ENCODE measurements around the gene IL17REL.

Gene IL17REL

DNA sequence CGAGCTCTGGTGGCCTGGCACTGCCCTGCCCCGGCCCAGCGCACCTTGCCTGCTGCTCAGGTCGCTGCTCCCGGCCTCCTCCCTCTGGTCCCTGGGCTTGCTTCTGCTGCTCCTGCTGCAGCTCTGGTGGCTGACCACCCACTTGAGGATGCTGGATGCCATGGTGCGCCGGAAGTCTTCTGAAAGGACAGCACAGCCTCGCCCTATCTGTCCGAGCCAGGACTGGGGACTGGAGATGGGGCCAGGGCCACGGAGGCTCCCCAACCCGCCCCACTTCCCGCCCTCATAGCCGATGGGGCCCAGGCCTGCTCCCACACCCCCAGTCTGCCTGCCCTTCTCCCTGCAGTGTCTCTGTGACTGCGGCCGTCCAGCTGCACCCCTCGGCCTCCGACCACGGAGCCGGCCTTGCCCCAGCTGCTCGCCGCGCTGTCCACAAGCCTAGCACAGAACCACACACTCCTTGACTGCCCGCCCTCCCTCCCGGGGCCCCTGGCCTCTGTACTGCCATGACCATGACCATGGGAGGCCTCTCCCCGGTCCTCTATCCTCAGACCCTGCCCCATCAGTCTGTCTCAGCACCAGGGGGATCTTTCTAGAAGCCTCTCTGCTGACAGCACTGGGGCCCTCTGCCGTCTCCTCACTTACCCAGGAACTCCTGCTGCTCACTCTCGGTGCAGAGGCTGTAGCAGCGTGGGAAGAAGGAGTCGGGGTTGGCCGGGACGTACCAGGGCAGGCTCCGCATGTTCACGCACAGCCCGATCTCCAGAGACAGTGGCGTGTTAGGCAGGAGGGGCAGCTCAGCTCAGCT lies 32.9 kb upstream of the IL17REL start:
- no peak for DNase-seq

DNA sequence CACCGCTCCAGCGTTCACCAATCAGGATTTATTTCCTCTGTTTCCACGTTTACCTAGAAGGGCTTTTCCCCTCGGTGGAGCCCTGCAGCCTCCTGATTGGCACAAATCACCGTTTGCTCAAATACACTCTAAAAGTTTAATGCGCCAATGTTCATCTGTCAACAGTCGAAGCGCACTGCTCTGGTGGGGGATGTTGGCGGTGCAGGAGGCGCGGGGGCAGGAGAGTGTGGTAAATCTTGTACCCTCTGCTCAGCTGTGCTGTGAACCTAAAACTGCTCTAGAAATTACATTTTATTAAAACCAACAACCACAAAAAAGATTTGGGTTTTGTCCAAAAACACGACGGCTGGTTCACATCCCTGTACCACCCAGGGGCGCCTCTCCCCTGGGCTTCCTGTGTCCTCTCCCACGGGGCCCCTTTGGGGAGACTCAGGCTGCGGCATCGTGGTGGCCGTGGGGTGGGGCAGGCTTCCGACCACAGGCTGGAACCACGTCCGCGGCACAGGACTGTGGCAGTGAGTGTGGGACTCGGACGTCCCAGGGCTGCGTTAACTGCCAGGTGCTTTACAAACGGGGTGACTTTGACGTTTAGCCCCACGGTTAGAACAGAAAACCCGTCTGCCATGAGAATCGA lies 32.0 kb upstream of the IL17REL start:
- DNase-seq = no peak

DNA sequence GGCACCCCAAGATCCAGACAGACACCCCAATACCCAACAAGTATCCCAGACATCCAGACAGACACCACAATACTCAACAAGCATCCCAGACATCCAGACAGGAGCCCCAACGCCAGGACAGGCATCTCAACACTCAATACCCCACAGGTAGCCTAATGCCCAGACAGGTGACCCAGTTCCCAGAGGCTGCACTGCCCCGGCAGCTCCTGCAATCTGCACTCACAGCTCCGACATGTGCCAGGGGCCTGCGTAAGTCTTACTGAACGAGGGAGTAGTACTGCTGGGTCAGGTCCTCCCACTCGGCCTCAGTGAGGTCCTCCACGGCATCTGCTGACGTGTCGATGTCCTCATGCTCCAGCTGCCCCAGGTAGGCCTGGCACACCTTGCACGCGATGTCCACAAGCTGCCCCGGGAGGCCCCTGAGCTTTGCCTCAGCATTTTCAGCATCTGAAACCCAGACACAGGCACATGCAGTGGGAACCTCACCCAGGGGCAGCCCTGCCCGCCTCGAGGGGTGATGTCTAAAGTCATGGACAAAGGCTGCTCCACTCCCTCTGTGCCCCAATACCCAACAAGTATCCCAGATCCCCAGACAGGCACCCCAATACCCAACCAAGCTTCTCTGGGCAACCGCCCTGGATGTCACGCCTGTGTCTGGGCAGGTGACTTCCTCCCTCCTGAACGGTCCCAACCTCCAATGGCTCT lies 28.9 kb upstream of the IL17REL start:
- DNase-seq = no peak

DNA sequence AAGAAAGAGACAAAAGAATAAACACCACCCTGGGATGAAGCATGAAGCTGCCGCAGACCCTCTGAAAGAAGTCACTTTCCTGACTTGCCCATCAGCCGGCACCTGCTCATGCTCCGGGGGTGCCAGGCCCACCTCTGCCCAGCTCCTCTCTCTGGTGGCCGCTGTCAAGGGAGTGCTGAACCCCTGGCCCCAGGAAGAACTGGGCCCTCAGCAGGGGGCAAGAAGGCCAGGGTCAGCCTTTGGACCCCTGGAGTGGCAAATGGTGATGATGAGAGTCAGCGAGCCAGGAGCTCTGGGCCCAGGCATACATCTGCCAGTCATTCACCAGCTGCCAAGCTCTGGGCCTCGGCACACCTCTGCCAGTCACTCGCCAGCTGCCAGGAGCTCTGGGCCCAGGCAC lies 28.2 kb upstream of the IL17REL start:
- DNase-seq = no peak

DNA sequence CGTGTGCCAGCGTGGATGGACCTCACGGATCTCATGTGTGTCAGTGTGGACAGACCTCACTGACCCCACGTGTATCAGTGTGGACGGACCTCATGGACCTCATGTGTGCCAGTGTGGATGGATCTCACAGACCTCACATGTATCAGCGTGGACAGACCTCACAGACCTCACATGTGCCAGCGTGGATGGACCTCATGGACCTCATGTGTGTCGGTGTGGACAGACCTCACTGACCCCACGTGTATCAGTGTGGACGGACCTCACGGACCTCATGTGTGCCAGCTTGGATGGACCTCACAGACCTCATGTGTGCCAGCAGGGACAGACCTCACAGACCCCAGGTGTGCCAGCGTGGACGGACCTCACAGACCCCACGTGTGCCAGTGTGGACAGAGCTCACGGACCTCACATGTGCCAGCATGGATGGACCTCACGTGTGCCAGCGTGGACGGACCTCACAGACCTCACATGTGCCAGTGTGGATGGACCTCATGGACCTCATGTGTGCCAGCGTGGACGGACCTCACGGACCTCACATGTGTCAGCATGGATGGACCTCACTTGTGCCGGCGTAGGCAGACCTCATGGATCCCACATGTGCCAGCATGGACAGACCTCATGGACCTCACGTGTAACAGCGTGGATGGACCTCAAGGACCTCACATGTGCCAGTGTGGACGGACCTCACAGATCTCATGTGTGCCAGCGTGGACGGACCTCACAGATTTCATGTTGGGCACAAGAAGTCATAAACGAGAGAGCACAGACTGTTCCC lies 27.3 kb upstream of the IL17REL start:
- DNase-seq = no peak

DNA sequence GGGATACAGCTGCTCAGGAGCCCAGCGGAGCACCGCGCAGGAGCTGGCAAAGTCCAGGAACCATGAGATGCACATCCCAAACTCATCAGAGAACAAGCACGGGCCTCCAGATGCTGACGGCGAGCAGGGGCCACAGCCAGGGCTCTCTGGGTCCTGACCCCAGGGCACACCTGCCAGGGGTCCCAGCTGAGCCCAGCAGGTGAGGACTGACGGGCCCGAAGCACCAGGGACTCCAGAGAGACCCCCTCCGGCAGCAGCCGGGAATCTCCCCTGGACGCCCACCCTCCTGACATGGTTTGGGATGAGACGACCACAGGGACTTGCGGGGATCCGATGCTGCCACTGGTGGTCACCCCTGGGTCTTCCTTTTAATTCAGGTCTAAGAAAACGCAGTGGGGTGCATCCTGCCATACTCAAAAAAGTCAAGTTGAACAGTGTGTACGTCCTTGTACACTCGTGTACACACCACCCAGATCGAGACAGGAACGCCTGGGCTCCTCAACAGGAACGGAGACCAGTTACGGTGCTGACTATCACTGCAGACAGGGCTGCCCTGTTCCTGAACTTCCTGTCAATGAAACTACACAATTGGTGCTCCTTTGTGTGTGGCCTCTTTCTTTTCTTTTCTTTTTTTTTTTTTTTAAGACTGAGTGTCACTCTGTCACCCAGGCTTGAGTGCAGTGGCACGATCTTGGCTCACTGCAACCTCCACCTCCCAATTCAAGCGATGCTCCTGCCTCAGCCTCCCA lies 23.6 kb upstream of the IL17REL start:
- DNase-seq = no peak

DNA sequence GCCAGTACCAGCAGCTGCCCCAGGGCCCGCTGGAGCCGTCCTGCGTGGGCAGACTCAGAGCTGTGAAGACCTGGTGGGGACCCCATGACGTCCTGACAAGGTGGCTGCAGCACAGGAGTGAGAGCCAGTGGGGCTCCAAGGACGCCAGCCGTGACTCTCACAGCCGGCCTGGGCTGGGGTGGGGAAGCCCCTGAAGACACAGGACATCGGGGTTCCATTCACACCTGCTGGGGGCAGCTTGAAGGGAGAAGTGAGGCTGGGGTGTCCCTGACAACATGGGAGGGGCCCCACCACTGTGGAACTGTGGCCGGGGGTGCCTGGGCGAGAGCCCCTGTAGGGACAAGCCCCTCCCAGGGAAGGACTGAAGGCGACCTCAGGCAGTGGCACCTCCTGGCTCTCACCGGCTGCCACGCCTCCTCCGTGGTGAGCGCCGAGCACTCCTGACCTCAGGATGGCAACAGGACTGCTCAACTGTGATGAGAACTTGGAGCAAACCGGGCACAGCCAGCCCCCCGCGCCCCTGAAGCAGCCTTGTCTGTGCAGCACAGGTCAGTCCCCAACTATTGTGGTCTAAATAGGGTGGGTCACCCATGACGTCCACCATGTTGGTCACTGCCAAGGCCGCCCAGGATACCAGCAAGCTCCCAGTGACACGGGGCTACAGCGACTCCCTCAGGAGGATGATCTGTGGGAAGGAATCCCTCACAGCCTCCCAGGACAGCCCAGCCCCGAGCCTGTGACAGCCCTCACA lies 22.7 kb upstream of the IL17REL start:
- DNase-seq = no peak

DNA sequence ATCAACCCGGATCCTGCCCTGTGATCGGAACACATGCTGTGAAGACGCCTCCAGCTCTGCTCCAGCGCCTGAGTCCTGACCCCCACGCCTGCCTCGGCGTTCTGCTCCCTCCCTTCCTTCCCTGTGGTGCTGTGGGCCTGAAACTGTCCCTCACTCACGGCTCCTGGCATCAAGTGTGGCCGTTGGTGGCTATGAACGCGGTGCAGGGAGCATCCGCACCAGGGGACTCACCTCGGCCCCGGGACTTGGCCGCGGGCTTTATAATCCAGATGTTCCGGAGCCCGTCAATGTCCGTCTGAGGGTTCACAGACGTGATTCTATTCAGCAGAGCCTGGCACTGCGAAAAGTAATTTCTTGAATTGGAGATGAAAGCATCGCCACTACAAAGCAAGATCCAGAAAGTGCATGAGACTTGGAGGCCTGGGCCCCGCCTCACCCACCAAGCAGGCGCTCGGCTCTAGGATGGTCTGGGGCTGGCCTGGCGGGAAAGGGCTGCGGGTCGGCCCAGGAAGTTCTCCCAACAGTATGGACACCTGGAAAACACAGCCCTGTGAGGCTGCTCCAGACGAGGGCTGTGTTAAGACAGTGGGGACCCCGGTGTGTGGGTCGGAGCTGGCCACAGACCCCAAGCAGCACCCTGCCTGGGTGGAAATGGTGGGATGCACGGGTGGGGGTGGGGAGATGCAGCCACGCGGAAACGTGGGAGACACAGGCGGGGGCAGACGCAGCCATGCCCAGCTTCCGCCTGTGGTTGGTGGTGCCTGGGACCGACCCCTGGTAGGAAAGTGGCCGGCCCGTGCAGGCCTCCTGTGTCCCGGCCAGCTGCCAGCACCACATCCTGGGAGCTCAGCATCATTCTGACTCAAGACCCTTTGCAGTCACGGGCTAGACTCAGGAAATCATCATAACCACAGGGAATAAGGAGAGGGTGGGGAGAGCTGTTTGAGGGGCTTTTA lies 21.8 kb upstream of the IL17REL start:
- DNase-seq = no peak

DNA sequence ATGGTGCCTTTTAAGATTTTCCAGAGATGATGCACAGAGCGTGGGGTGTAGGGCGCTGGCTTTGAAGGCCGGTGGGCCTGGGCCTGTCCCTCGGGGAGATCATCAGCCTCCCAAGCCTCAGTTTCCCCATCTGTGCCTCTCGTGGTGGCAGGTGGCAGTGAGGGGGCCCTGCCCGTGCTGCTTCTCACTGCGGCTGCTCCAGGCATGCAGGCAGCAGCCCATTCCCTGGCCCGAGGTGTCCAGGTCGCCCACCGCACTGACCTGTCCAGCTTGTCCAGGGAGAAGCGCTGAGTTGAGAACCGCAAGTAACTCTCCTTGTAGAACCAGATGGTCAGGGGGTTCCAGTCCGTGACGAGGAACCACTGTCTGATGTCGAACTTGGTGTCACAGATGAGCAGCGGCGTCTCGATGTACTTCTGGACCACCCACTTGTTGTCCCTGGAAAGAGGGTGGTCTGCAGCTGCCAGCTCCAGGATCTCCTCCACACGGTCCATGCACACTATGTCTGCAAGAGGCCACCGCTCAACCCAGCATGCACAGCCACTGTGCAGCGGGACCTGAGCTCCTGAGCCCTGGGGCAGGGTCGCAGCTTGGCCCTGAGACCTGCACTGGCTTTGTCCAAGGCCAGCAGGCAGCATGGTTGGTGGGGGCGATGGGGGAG lies 20.5 kb upstream of the IL17REL start:
- DNase-seq = no peak

DNA sequence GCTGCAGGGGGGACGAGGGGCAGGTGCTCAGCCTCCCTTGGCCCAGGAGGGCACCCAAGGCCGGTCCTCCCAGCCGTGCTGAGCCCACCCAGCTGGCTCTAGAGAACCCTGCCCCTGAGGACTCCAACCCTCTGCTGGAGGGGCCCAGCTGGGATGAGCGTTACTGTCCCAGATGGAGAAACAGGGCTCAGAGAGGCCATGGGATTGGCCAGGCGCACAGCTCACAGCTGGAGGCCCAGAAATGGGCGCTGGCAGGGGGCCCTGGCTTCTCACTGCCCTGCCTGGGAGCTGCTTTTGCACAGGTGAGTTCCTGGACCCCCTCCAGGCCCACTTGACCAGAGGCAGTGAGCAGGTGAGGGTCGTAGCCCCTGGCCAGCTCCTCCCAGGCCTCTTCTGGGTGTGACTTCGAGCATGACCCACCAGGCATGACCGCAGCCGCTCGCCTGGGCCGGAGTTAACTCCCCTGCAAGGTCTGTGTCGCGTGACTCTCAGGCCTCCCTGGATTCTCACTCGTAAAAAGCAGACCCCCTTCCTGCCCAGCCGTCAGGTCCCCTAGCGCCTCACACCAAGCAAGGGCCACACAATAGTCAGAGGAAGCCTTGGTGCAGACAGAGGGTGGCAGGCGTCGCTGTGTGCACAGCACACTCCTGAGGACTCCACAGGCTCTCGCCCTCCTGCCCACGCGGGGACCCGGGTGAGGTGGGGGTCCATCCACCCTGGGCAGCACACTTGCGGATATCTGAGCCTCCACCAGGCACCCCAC lies 19.7 kb upstream of the IL17REL start:
- no peak for DNase-seq

DNA sequence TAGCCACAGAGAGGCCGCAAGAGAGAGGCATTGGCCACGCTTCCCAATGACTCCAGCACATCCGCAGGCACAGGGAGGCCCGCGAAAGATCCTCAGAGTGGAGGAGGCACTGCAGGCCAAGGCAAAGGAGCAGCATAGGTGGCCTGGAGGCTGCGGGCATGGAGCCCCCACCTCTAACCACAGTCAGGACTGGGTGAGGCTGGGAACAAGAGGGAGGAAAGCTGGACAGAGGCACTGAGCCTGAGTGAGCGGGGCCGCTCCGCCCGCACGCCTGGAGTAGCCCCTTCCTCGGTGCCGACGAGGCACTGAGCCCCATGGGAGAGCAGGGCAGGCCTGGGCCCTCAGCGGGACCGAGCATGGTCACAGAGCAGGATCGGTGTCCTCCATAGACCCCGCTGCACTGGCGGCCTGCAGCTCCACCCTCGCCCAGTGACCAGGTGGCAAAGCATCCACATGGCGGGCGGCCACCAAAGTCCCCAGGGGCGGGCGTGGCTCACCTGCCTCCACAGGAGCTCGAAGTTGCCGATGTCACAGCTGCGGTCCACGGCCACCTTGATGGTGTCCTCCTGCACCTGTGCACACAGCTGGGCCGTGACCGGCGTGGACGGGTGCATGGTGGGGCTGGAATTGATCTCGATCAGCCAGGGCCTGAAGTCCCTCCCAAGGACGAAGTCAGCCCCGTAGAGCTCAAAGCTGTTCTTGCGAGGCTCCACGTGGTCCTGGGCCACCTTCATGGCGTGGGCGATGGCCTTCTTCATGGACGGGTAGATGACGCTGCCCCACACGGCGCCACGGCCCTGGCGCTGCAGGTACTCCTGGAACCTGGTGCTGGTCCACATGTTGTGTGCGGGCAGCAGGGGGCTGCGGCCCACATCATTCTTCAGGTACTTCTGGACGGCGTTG lies 18.9 kb upstream of the IL17REL start:
- no peak for DNase-seq

DNA sequence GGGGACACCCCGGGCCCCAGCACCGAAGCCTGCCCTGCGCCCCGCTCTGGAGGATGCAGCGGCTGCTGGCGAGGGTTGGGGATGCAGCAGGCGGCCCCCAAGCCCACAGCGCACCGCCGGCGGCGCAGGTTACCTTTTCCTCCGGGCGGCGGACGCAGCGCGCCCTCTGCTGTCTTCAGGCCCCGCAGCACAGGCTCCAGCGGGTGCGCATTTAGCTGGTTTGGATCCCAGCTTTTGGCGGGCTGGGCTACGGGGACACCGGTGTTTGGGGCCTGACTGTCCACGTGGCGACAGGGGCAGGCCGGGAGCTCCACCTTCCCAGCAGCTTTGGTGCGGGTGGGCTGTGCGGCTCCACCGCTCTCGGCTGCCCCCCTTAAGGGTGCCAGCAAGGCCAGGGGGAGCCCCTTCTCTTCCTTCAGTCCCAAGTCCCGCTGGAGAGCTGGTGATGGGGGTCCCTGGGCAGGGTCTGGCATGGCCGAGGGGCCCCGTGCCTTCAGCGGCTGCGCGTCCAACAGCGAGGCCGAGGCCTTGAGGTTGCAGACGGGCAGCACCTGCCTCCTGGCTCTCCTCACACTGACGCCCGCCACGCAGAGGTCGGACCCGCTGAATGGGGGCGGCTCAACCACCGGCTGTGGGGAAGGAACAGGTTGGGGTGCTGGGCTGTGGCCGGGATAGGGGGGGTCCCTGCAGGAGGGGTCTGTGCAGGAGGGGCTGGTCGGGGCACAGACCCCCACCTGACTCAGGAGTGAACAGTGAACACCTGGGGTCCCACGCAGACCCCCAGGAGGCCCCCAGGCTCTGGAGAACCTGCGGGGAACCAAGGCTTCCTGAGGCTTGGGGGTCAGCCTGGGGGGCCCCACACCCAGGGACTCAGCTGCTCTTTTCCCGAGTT lies 18.0 kb upstream of the IL17REL start:
- peak; percentile 84 to 90 for DNase-seq

DNA sequence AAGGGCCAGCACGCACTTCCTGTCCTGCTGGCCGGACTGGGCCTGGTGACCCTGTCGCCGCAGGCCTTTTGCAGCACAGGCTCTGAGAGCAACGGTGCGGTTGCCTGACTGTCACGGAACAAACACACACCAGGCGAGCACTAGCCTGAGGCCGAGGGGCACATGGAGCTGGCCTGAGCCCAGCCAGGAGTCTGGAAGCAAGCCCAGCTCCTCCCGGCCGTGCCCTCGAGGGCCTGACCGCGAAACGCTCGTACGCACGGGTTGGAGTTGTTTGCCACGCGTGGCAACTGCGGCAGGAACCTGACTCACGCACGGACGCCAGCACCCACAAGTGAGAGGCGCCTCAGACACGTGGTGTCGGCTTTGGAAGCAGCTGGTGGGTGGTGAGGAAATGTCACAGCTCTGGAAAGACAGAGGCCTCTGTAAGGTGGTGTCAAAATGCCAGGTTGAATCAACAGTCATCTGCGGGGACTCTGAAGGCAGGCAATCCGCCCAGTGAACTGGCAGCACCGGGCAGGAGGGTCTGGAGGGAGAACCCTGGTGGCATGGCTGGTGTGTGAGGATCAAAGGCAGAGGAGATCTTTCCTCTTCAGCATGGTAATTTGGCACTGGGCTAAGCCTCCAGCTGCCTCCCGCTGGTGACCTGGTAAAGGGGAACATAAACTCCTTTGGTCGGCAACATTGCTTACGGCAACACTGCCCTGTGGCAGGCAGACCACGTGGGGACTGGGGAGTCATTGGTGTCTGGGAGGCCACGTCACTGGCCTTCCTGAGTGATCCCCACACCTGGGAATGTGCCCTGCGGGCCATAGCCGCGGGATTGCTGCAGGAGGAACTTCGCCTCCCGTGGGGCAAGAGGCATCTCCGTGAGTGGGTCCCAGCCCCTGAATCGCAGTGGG lies 15.3 kb upstream of the IL17REL start:
- peak; percentile 61 to 66 for DNase-seq

DNA sequence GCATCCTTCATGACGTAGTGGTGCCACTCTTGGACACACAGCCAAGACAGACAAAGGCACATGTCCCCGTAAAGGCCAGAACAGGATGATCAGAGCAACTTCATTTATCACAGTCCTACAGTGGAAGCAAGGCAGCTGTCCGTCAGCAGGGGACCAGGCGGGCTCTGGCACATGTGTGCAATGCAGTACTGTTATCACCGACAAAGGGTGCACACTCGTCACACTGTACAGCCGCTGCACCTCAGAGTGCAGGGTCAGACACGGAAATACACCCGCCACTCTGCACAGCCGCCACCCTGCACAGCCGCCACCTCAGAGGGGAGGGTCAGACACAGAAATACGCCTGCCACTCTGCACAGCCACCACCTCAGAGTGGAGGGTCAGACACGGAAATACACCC lies 13.4 kb upstream of the IL17REL start:
- no peak for DNase-seq

DNA sequence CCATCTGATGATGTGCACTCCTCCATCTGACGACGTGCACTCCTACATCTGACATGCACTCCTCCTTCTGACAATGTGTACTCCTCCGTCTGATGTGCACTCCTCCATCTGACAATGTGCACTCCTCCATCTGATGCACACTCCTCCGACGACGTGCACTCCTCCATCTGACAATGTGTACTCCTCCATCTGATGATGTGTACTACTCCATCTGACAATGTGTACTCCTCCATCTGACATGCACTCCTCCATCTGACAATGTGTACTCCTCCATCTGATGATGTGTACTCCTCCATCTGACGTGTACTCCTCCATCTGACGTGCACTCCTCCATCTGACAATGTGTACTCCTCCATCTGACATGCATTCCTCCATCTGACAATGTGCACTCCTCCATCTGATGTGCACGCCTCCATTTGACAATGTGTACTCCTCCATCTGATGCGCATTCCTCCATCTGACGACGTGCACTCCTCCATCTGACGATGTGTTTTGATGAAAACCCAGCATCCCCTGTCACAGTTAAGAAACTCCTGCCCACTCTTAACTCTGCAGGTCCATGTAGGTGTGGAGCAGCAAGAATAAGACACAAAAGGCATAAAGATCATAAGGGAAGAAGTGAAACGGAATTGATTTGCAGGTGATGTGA lies 9.7 kb upstream of the IL17REL start:
- DNase-seq = no peak

Measured in stimulated activated CD4-positive, alpha-beta T cell treated with anti-CD3 and anti-CD28 coated beads, Interleukin-2, amount 100 ng/mL, for 24 hours (primary cell).